ENCODE data around the gene VIL1. TPM values are rescaled to one million over a fixed set of nuclear protein-coding genes. Genes with fewer than 3 reads are reported as not detected.

The VIL1 gene
- total and polyA plus RNA-seq, 2 of the 13 experiments (the other 11 are each of a cell fraction or from before 2014, with no cell fraction given), result 287 to 301 TPM

GRCh38 chr2:218395826-218396687, 22.9 kb upstream of the VIL1 start (continued):
- TF ChIP-seq MTF2 (CRISPR knock-in tag; IDR thresholded peaks at IDR 0.05; ENCODE audit: borderline replicate concordance), result 0 out of 2 replicates have a peak, but pooled peaks have one; percentile 53
- no peak for TF ChIP-seq FOSL1 (CRISPR knock-in tag; IDR thresholded peaks at IDR 0.05; ENCODE audit: borderline replicate concordance)
- TF ChIP-seq TERF1 (CRISPR knock-in tag; IDR thresholded peaks at IDR 0.05), result no peak
- TF ChIP-seq ZMYM2 (CRISPR knock-in tag; IDR thresholded peaks at IDR 0.05), result peak; percentile 19; the same call in 1 of the 2 replicates
- TF ChIP-seq NR3C1 (CRISPR knock-in tag; IDR thresholded peaks at IDR 0.05), result no peak
- peak; percentile 93; the same call in 1 of the 2 replicates for TF ChIP-seq TFDP2 (CRISPR knock-in tag; IDR thresholded peaks at IDR 0.05)
- peak; percentile 95 for TF ChIP-seq DNMT1 (CRISPR knock-in tag; IDR thresholded peaks at IDR 0.05)
- peak; percentile 94; the same call in 1 of the 2 replicates for TF ChIP-seq MIER3 (CRISPR knock-in tag; IDR thresholded peaks at IDR 0.05; ENCODE audit: borderline replicate concordance)
- TF ChIP-seq BCL6 (CRISPR knock-in tag; IDR thresholded peaks at IDR 0.05), result peak; percentile 70
- TF ChIP-seq TGIF2 (CRISPR knock-in tag; IDR thresholded peaks at IDR 0.05), result no peak; the same call in 1 of the 2 replicates
- no peak for TF ChIP-seq NFE2L1 (CRISPR knock-in tag; IDR thresholded peaks at IDR 0.05; ENCODE audit: borderline replicate concordance)
- TF ChIP-seq CREM (IDR thresholded peaks at IDR 0.05), result peak; percentile 51
- no peak for TF ChIP-seq CREM (CRISPR knock-in tag; IDR thresholded peaks at IDR 0.05)
- TF ChIP-seq ZNF746 (CRISPR knock-in tag; IDR thresholded peaks at IDR 0.05), result peak; percentile 98
- TF ChIP-seq CENPT (CRISPR knock-in tag; IDR thresholded peaks at IDR 0.05; ENCODE audit: low read depth), result no peak
- 0 out of 2 replicates have a peak, but pooled peaks have one; percentile 34 for TF ChIP-seq ZBTB39 (CRISPR knock-in tag; IDR thresholded peaks at IDR 0.05)
- TF ChIP-seq RERE (CRISPR knock-in tag; IDR thresholded peaks at IDR 0.05; ENCODE audit: low read depth), result 0 out of 2 replicates have a peak, but pooled peaks have one; percentile 52
- TF ChIP-seq TMF1 (CRISPR knock-in tag; IDR thresholded peaks at IDR 0.05; ENCODE audit: low read depth), result no peak; the same call in none of the 2 replicates
- no peak; the same call in 1 of the 2 replicates for TF ChIP-seq EZH2 (conservative IDR thresholded peaks at IDR 0.05; ENCODE audit: low read depth, low read length)
- peak; percentile 92 for TF ChIP-seq TBX2 (CRISPR knock-in tag; IDR thresholded peaks at IDR 0.05; ENCODE audit: borderline replicate concordance)

Measured in HepG2 (cell line).